CD1c-positive myeloid dendritic cell (primary cell): ENCODE results near the gene LGI2.

Source experiments
- DNase-seq: peaks from one replicate; pipeline ENCODE4 v3.0.0-alpha.2; 2016; ENCODE audit errors: extremely low spot score

LGI2 gene

DNA sequence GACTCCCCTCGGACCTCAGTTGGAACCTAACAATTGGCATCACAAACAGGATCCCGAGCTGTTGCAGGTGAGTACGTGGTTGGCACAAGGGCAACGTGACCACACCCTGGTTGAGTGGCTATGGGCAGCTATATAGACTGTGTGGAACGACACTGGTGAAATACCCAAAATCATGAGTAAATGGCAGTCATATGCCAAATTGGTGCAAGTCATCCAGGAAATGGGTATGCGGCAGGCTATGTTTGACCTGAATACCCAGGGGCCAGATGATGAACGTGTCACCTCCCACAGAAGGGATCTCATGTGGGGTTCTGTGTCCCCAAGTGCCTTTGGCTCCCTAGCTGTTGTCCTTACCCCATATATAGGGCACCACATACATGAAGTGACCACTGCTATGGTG lies 64.7 kb downstream of the LGI2 start:
- DNase-seq = no peak

DNA sequence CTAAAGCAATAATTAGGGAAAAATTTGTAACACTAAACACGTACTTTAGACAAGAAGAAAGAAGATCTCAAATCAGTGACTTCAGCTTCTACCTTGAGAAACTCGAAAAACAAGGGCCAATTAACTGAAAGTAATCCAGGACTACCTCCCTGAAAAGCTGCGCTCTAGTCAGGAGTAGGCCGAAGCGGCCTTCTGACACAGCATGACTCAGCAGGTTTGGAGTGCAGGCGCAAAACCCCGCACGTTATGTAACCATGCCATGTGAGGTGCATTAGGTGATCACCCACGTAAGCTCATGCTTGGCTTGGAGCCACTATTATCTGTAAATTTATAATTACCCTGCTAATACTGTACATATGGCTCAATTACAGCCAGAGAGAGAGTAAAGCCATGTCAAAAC lies 65.1 kb downstream of the LGI2 start:
- DNase-seq = no peak

DNA sequence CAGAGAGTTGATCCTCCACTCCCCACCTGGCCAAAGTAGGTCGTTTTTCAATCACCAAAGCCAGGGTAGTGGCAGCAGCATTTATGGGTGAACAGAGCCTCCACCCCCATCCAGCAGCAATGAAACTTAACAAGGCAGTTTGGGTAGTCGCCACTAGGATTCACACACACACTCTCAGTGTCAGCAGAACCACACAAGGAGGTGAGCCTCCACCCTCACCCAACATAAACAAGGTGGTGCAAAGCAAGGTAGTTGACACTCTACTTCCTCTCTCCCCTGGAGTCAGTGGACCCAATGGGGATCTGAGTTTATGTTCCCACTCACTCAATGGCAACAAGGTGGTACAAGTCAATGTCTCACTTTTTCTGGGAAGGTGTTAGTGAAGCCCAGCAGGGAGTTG lies 67.5 kb downstream of the LGI2 start:
- no peak for DNase-seq

DNA sequence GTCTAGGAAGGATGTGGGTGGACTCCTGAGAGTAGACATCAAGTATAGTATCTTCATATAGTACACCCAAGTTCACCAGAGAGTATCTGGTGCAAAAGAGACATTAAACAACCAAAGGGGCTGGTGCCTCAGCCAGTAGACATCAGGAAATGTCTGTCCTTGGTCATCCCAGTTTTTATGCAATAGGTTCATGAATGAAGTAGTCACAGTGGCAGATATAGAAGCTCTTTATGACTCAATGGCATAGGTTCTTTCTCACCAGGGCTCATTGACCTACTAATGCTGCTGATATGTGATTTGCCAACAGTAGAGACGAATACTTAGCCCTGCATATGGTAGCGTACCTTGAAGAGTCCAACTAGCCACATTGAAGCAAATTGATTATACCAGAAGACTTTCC lies 72.9 kb downstream of the LGI2 start:
- no peak for DNase-seq

DNA sequence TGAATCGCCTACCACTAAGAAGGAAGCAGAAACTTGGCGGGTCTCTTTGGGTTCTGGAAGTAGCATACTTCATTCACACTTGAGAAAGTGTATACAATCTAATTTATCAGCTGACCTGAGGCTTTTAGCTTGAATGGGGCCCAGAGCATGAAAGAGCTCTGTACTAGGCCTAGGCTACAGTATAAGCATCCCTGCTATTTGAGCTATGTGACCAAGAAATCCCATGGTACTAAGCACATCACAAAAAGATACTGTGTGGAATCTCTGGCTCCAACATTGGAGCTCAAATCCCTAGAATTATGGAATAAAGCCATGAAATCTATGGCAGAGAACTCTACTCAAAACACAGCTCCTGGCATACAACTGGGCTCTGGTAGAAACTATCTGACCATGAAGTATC lies 74.0 kb downstream of the LGI2 start:
- no peak for DNase-seq

DNA sequence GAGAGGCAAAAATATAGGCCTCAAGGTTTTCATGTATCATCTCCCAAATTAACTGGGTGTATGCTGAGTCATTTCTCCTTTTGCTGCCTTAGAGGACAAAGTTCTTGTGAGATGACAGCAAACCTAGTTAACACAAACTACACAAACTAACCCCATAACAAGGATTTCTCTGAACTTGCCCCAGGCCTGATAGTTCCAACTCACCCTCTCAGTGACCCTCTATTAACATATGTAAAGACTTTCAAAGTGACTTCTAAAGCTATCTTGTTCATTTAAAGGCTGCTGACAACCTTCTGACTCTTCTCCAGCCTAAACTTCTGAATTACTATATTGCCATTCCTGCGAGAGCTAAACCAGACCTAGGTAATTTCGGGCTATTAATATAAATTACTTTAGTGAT lies 74.7 kb downstream of the LGI2 start:
- DNase-seq = no peak

DNA sequence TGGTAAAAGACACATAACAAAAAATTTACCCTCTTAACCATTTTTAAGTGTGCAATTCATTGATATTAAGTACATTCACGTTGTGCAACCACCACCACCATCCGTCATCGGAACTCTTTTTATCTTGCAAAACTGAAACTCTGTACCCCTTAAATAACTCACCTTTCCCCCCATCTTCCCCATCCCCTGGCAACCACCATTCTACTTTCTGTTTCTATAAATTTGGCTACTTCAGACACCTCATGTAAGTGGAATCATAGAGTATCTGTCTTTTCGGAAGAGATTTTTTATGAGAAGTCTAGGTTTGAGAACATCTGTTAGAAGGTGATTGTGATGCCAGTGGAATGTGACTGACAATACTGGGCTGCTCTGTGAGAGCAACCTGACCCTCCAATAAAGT lies 78.1 kb downstream of the LGI2 start:
- DNase-seq = no peak

DNA sequence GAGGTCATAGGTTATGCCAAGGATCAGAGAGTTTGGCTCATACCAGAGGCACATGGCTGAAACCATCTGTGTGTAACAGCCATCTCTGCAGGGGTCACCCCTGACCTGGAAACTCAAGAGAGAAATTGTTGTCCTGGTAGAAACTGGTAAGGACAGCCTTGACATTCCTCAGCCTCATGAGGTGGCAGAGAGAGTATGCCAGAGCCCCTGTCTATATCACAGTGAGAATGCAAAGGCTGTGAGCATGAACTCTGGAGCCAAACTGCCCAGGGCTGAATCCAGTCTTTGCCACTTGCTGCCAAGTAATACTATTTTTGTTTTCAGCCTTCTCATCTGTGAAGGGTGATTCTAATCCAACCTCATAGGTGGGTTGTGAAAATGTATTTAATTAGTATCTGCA lies 80.8 kb downstream of the LGI2 start:
- no peak for DNase-seq
